ENCODE measurements around the gene TIPRL.
"Not testable (repeated sequence)": the region's sequence is repeated elsewhere in the genome, so short reads cannot be mapped to it uniquely, and the experiment has no call there.

Gene TIPRL

GRCh38 chr1:168159979-168160378 is 18.8 kb upstream of the TIPRL start:
- no peak for DNase-seq

GRCh38 chr1:168161459-168161858 is 17.3 kb upstream of the TIPRL start:
- no peak for DNase-seq

GRCh38 chr1:168163670-168164069 is 15.1 kb upstream of the TIPRL start:
- no peak for DNase-seq

GRCh38 chr1:168164771-168165170 is 14.0 kb upstream of the TIPRL start:
- no peak for DNase-seq

GRCh38 chr1:168167806-168168205 is 11.0 kb upstream of the TIPRL start:
- no peak for DNase-seq

- no peak for DNase-seq
Observed at GRCh38 chr1:168170564-168171508, 7.9 kb upstream of the TIPRL start.

- no peak for DNase-seq
Observed at GRCh38 chr1:168172250-168172915, 6.4 kb upstream of the TIPRL start.

GRCh38 chr1:168178227-168178637 is 530 bp upstream of the TIPRL start:
- no peak for DNase-seq

- peak; percentile 6 for DNase-seq
Observed at GRCh38 chr1:168179438-168180147, 831 bp downstream of the TIPRL start.

GRCh38 chr1:168180148-168180524 is 1.4 kb downstream of the TIPRL start:
- DNase-seq = no peak

GRCh38 chr1:168181063-168181720 is 2.4 kb downstream of the TIPRL start:
- not testable (repeated sequence) for DNase-seq

- DNase-seq = no peak
Observed at GRCh38 chr1:168187177-168187576, 8.4 kb downstream of the TIPRL start.

GRCh38 chr1:168190403-168190802 is 11.6 kb downstream of the TIPRL start:
- no peak for DNase-seq

GRCh38 chr1:168195199-168196135 is 16.7 kb downstream of the TIPRL start:
- no peak for DNase-seq

- no peak for DNase-seq
Observed at GRCh38 chr1:168199056-168199455, 20.3 kb downstream of the TIPRL start.

- DNase-seq = no peak
Observed at GRCh38 chr1:168202941-168203654, 24.3 kb downstream of the TIPRL start.

- DNase-seq = no peak
Observed at GRCh38 chr1:168206111-168206510, 27.3 kb downstream of the TIPRL start.

- DNase-seq = not testable (repeated sequence)
Observed at GRCh38 chr1:168207673-168208072, 28.9 kb downstream of the TIPRL start.

- DNase-seq = no peak
Observed at GRCh38 chr1:168210312-168210711, 31.6 kb downstream of the TIPRL start.

GRCh38 chr1:168213349-168213748 is 34.6 kb downstream of the TIPRL start:
- DNase-seq = no peak

- DNase-seq = no peak
Observed at GRCh38 chr1:168216171-168216570, 37.4 kb downstream of the TIPRL start.
